DOHH2 (cell line): ENCODE results near the gene PRPF8.

ENCODE experiments used
- H3F3A ChIP-seq: fragments of 200-600 bp; sonication (generic), shearing (Covaris generic); 2 replicates; pipeline ENCODE4 v1.6.0; 2016; ENCODE audit warnings: antibody characterized with exemption, mild to moderate bottlenecking; ENCODE audit not compliant: control insufficient read depth, insufficient read depth
- H3K27ac ChIP-seq: fragments of 200-600 bp; sonication (generic); 2 replicates; pipeline ENCODE4 v1.5.1; 2014; ENCODE audit warnings: low read depth, mild to moderate bottlenecking, low read length, moderate library complexity
- H3K27me3 ChIP-seq: fragments of 200-600 bp; sonication (generic); 2 replicates; pipeline ENCODE4 v1.6.1; 2014; ENCODE audit warnings: mild to moderate bottlenecking, low read length, mixed read lengths; ENCODE audit not compliant: control insufficient read depth
- H3K36me3 ChIP-seq: fragments of 200-600 bp; sonication (generic); 2 replicates; pipeline ENCODE4 v1.6.1; 2014; ENCODE audit warnings: mild to moderate bottlenecking, low read length, moderate library complexity, mixed read lengths; ENCODE audit not compliant: control insufficient read depth
- H3K4me1 ChIP-seq: fragments of 200-600 bp; sonication (generic); 2 replicates; pipeline ENCODE4 v1.6.1; 2014; ENCODE audit warnings: mild to moderate bottlenecking, low read length, mixed read lengths; ENCODE audit not compliant: control insufficient read depth
- H3K4me2 ChIP-seq: fragments of 200-600 bp; sonication (generic); 2 replicates; pipeline ENCODE4 v1.6.0; 2014; ENCODE audit warnings: mild to moderate bottlenecking, low read length, moderate library complexity
- H3K4me3 ChIP-seq: fragments of 200-600 bp; sonication (generic); 2 replicates; pipeline ENCODE4 v1.5.1; 2014; ENCODE audit warnings: mild to moderate bottlenecking, low read length, mixed read lengths
- H3K79me2 ChIP-seq: fragments of 200-600 bp; sonication (generic); 2 replicates; pipeline ENCODE4 v1.6.1; 2014; ENCODE audit warnings: mild to moderate bottlenecking, low read length, mixed read lengths; ENCODE audit not compliant: control insufficient read depth
- H3K9me2 ChIP-seq: fragments of 200-600 bp; sonication (generic); replicated peaks from 2 replicates; pipeline ENCODE4 v1.6.1; 2014; ENCODE audit warnings: mild to moderate bottlenecking, low read length, mixed read lengths; ENCODE audit not compliant: control insufficient read depth
- H3K9me3 ChIP-seq: fragments of 200-600 bp; sonication (generic); 2 replicates; pipeline ENCODE4 v1.6.1; 2014; ENCODE audit warnings: antibody characterized with exemption, low read length, mixed read lengths; ENCODE audit not compliant: control insufficient read depth, insufficient read depth
- H4K20me1 ChIP-seq: fragments of 200-600 bp; sonication (generic); 2 replicates; pipeline ENCODE4 v1.6.0; 2014; ENCODE audit warnings: low read depth, mild to moderate bottlenecking, antibody characterized with exemption, low read length, moderate library complexity; ENCODE audit not compliant: control insufficient read depth, insufficient read depth
- EZH2phosphoT487 ChIP-seq: fragments of 200-600 bp; sonication (generic); IDR thresholded peaks from 2 replicates; pipeline ENCODE4 v1.6.1; 2017; ENCODE audit warnings: borderline replicate concordance, mild to moderate bottlenecking, antibody characterized with exemption, low read length, moderate library complexity, mixed read lengths
- TF ChIP-seq, protein P1 (sequence below): fragments of 200-600 bp; sonication (generic); IDR thresholded peaks from one replicate; pipeline ENCODE4 v1.5.1; 2014; ENCODE audit warnings: antibody characterized with exemption, mild to moderate bottlenecking, low read depth, low read length; ENCODE audit not compliant: poor library complexity, severe bottlenecking

PRPF8 gene

GRCh38 chr17:1638171-1638590 lies 46.5 kb downstream of the PRPF8 start:
- H3K27me3 ChIP-seq, result no peaks in the 10 kb centered on the region

GRCh38 chr17:1636732-1637285 lies 47.9 kb downstream of the PRPF8 start:
- no peaks in the 10 kb centered on the region for H3K36me3 ChIP-seq
- TF ChIP-seq EZH2phosphoT487, result no peak
- TF ChIP-seq, protein P1, sequence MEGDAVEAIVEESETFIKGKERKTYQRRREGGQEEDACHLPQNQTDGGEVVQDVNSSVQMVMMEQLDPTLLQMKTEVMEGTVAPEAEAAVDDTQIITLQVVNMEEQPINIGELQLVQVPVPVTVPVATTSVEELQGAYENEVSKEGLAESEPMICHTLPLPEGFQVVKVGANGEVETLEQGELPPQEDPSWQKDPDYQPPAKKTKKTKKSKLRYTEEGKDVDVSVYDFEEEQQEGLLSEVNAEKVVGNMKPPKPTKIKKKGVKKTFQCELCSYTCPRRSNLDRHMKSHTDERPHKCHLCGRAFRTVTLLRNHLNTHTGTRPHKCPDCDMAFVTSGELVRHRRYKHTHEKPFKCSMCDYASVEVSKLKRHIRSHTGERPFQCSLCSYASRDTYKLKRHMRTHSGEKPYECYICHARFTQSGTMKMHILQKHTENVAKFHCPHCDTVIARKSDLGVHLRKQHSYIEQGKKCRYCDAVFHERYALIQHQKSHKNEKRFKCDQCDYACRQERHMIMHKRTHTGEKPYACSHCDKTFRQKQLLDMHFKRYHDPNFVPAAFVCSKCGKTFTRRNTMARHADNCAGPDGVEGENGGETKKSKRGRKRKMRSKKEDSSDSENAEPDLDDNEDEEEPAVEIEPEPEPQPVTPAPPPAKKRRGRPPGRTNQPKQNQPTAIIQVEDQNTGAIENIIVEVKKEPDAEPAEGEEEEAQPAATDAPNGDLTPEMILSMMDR, result no peak
- H3K27ac ChIP-seq, result no peak overlapping the region
- no peaks in the 10 kb centered on the region for H3K79me2 ChIP-seq
- H3K4me2 ChIP-seq, result no peak overlapping the region
- no peak overlapping the region for H3K4me3 ChIP-seq
- H4K20me1 ChIP-seq, result no peaks in the 10 kb centered on the region
- peaks cover 18% of the 10 kb centered on the region for H3F3A ChIP-seq
- no peaks in the 10 kb centered on the region for H3K9me3 ChIP-seq
- no peaks in the 10 kb centered on the region for H3K27me3 ChIP-seq
- no peaks in the 10 kb centered on the region for H3K9me2 ChIP-seq
- peaks cover 10% of the 10 kb centered on the region for H3K4me1 ChIP-seq

More at GRCh38 chr17:1638171-1638590, 46.5 kb downstream of the PRPF8 start:
- Histone ChIP-seq H3K9me2 (no peaks in the 10 kb centered on the region), H3F3A (peaks cover 13% of the 10 kb centered on the region), H3K79me2 (no peaks in the 10 kb centered on the region), H3K27ac (no peak overlapping the region), H3K4me1 (peaks cover 7% of the 10 kb centered on the region), H3K4me3 (no peak overlapping the region), H3K4me2 (no peak overlapping the region), H4K20me1 (no peaks in the 10 kb centered on the region), H3K9me3 (no peaks in the 10 kb centered on the region), H3K36me3 (no peaks in the 10 kb centered on the region)
- no peak for TF ChIP-seq EZH2phosphoT487
- TF ChIP-seq, protein P1, result no peak

DNA sequence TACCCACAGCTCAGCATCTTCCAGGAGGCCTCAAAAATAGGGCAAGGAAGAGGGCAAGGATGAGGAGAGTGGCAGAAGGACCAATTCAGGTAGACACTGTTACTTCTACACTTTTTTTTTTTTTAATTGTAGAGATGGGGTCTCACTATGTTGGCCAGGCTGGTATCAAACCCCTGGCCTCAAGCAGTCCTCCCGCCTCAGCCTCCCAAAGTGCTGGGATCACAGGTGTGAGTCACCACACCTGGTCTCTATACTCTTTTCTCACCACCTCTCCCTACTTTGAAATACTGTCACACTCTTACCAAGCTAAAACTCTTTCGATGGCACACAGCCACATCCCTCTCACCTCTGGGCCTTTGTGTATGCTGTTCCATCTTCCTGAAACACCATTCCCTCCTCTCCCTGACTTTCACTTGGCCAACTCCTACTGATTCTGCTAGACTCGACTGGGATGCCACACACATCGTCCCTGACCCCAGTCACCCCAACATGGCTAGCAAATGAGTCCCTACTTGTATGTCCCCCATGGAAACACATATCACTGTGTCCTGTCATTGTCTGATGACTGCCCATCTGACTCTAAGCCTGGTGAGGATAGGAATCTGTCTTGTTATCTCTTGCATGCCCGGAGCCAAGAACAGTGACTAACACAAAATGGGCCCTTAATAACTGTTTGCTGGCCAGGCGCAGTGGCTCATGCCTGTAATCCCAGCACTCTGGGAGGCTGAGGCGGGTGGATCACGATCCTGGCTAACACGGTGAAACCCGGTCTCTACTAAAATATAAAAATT lies 48.8 kb downstream of the PRPF8 start:
- peaks cover 16% of the 10 kb centered on the region for H3F3A ChIP-seq
- H3K27me3 ChIP-seq, result no peaks in the 10 kb centered on the region
- no peaks in the 10 kb centered on the region for H4K20me1 ChIP-seq
- no peaks in the 10 kb centered on the region for H3K9me2 ChIP-seq
- no peak for TF ChIP-seq EZH2phosphoT487
- TF ChIP-seq, protein P1, result no peak
- no peaks in the 10 kb centered on the region for H3K36me3 ChIP-seq
- no peak overlapping the region for H3K4me2 ChIP-seq
- H3K79me2 ChIP-seq, result no peaks in the 10 kb centered on the region
- peaks cover 20% of the 10 kb centered on the region for H3K4me1 ChIP-seq
- H3K4me3 ChIP-seq, result no peak overlapping the region
- no peak overlapping the region for H3K27ac ChIP-seq
- H3K9me3 ChIP-seq, result no peaks in the 10 kb centered on the region
